ENCODE results near the gene TMEM38B.

GRCh38 chr9:105712773-105713172 lies 18.4 kb downstream of the TMEM38B start:
- no peak for TF ChIP-seq EP300 (IDR thresholded peaks at IDR 0.05; ENCODE audit: borderline replicate concordance in 1 of 2, low read depth in 1 of 2, low read length in 1 of 2)
- TF ChIP-seq, protein P1, sequence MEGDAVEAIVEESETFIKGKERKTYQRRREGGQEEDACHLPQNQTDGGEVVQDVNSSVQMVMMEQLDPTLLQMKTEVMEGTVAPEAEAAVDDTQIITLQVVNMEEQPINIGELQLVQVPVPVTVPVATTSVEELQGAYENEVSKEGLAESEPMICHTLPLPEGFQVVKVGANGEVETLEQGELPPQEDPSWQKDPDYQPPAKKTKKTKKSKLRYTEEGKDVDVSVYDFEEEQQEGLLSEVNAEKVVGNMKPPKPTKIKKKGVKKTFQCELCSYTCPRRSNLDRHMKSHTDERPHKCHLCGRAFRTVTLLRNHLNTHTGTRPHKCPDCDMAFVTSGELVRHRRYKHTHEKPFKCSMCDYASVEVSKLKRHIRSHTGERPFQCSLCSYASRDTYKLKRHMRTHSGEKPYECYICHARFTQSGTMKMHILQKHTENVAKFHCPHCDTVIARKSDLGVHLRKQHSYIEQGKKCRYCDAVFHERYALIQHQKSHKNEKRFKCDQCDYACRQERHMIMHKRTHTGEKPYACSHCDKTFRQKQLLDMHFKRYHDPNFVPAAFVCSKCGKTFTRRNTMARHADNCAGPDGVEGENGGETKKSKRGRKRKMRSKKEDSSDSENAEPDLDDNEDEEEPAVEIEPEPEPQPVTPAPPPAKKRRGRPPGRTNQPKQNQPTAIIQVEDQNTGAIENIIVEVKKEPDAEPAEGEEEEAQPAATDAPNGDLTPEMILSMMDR (IDR thresholded peaks at IDR 0.05): no peak
- no peak for TF ChIP-seq YY1 (IDR thresholded peaks at IDR 0.05; ENCODE audit: low read depth)
